ENCODE results near the gene OXER1. TPM values are rescaled to one million over a fixed set of nuclear protein-coding genes. Genes with fewer than 3 reads are reported as not detected.

The OXER1 gene
- total and polyA plus RNA-seq, 5 donors from 2014 or later, result 0.09 TPM; not detected in 4

GRCh38 chr2:42767080-42767898 is 3.4 kb upstream of the OXER1 start:
- peaks cover 4% of the 10 kb centered on the region for H3K36me3 Mint-ChIP-seq
- no peak for DNase-seq
- H3K4me1 Mint-ChIP-seq, result no peaks in the 10 kb centered on the region
- no peak overlapping the region for H3K27ac Mint-ChIP-seq
- Histone ChIP-seq H3K4me3 (ENCODE audit: low read depth, low read length) (no peak overlapping the region), H3K4me1 (ENCODE audit: control insufficient read depth, insufficient read depth, low read length, poor library complexity, severe bottlenecking) (no peaks in the 10 kb centered on the region), H3K9me3 (ENCODE audit: control insufficient read depth in 2 of 2, low read length in 2 of 2) (no peaks in the 10 kb centered on the region), H3K27ac (ENCODE audit: insufficient read depth, low read length, poor library complexity, severe bottlenecking) (no peak overlapping the region), H3K36me3 (ENCODE audit: control insufficient read depth, insufficient read depth, low read length) (no peaks in the 10 kb centered on the region), H3K27me3 (ENCODE audit: control insufficient read depth, insufficient read depth, low read length) (no peaks in the 10 kb centered on the region)
- no peak overlapping the region for H3K4me3 Mint-ChIP-seq
- H3K9me3 Mint-ChIP-seq, result peaks cover 0 to 2% (median 0%) of the 10 kb centered on the region in 7 donors
- ATAC-seq (ENCODE audit: low read depth in 2 of 2), result no peak
- no peaks in the 10 kb centered on the region for H3K27me3 Mint-ChIP-seq

GRCh38 chr2:42765686-42766085 is 1.8 kb upstream of the OXER1 start:
- ATAC-seq (ENCODE audit: low read depth in 2 of 2) (no peak), DNase-seq (no peak)
- Mint-ChIP-seq H3K27me3 (no peaks in the 10 kb centered on the region), H3K27ac (peak overlapping the region in 1 of 3 donors; percentile 28), H3K4me1 (no peaks in the 10 kb centered on the region), H3K36me3 (peaks cover 8% of the 10 kb centered on the region), H3K9me3 (peaks cover 0 to 2% (median 0%) of the 10 kb centered on the region in 7 donors), H3K4me3 (no peak overlapping the region)
- H3K9me3 ChIP-seq (ENCODE audit: control insufficient read depth in 2 of 2, low read length in 2 of 2), result no peaks in the 10 kb centered on the region
- no peaks in the 10 kb centered on the region for H3K27me3 ChIP-seq (ENCODE audit: control insufficient read depth, insufficient read depth, low read length)
- no peaks in the 10 kb centered on the region for H3K4me1 ChIP-seq (ENCODE audit: control insufficient read depth, insufficient read depth, low read length, poor library complexity, severe bottlenecking)
- H3K36me3 ChIP-seq (ENCODE audit: control insufficient read depth, insufficient read depth, low read length), result no peaks in the 10 kb centered on the region
- no peak overlapping the region for H3K27ac ChIP-seq (ENCODE audit: insufficient read depth, low read length, poor library complexity, severe bottlenecking)
- no peak overlapping the region for H3K4me3 ChIP-seq (ENCODE audit: low read depth, low read length)

- peaks cover 0 to 2% (median 0%) of the 10 kb centered on the region in 7 donors for H3K9me3 Mint-ChIP-seq
- H3K9me3 ChIP-seq (ENCODE audit: control insufficient read depth in 2 of 2, low read length in 2 of 2), result no peaks in the 10 kb centered on the region
- DNase-seq, result no peak
- H3K4me3 ChIP-seq (ENCODE audit: low read depth, low read length), result no peak overlapping the region
- H3K27ac ChIP-seq (ENCODE audit: insufficient read depth, low read length, poor library complexity, severe bottlenecking), result no peak overlapping the region
- no peak overlapping the region for H3K4me3 Mint-ChIP-seq
- H3K4me1 ChIP-seq (ENCODE audit: control insufficient read depth, insufficient read depth, low read length, poor library complexity, severe bottlenecking), result no peaks in the 10 kb centered on the region
- H3K4me1 Mint-ChIP-seq, result no peaks in the 10 kb centered on the region
- H3K36me3 Mint-ChIP-seq, result peaks cover 8% of the 10 kb centered on the region
- no peak overlapping the region for H3K27ac Mint-ChIP-seq
- H3K27me3 Mint-ChIP-seq, result no peaks in the 10 kb centered on the region
- H3K36me3 ChIP-seq (ENCODE audit: control insufficient read depth, insufficient read depth, low read length), result no peaks in the 10 kb centered on the region
- ATAC-seq (ENCODE audit: low read depth in 2 of 2), result no peak
- H3K27me3 ChIP-seq (ENCODE audit: control insufficient read depth, insufficient read depth, low read length), result no peaks in the 10 kb centered on the region
These were observed 966 bp upstream of the OXER1 start for GRCh38 chr2:42764901-42765300.

- H3K27ac ChIP-seq (ENCODE audit: insufficient read depth, low read length, poor library complexity, severe bottlenecking), result no peak overlapping the region
- Mint-ChIP-seq H3K27ac (no peak overlapping the region), H3K27me3 (no peaks in the 10 kb centered on the region), H3K36me3 (peaks cover 15% of the 10 kb centered on the region), H3K4me1 (no peaks in the 10 kb centered on the region), H3K4me3 (no peak overlapping the region), H3K9me3 (peaks cover 0 to 2% (median 0%) of the 10 kb centered on the region in 7 donors)
- H3K27me3 ChIP-seq (ENCODE audit: control insufficient read depth, insufficient read depth, low read length), result no peaks in the 10 kb centered on the region
- ATAC-seq (ENCODE audit: low read depth in 2 of 2), result no peak
- H3K9me3 ChIP-seq (ENCODE audit: control insufficient read depth in 2 of 2, low read length in 2 of 2), result no peaks in the 10 kb centered on the region
- no peaks in the 10 kb centered on the region for H3K36me3 ChIP-seq (ENCODE audit: control insufficient read depth, insufficient read depth, low read length)
- H3K4me3 ChIP-seq (ENCODE audit: low read depth, low read length), result no peak overlapping the region
- H3K4me1 ChIP-seq (ENCODE audit: control insufficient read depth, insufficient read depth, low read length, poor library complexity, severe bottlenecking), result no peaks in the 10 kb centered on the region
- DNase-seq, result no peak
These were observed 821 bp downstream of the OXER1 start for GRCh38 chr2:42762823-42763804.

GRCh38 chr2:42762155-42762554 is 1.8 kb downstream of the OXER1 start:
- Histone ChIP-seq H3K9me3 (ENCODE audit: control insufficient read depth in 2 of 2, low read length in 2 of 2) (no peaks in the 10 kb centered on the region), H3K4me1 (ENCODE audit: control insufficient read depth, insufficient read depth, low read length, poor library complexity, severe bottlenecking) (no peaks in the 10 kb centered on the region), H3K4me3 (ENCODE audit: low read depth, low read length) (no peak overlapping the region), H3K27ac (ENCODE audit: insufficient read depth, low read length, poor library complexity, severe bottlenecking) (no peak overlapping the region), H3K36me3 (ENCODE audit: control insufficient read depth, insufficient read depth, low read length) (no peaks in the 10 kb centered on the region), H3K27me3 (ENCODE audit: control insufficient read depth, insufficient read depth, low read length) (no peaks in the 10 kb centered on the region)
- Mint-ChIP-seq H3K27ac (no peak overlapping the region), H3K27me3 (no peaks in the 10 kb centered on the region), H3K9me3 (peaks cover 0 to 2% (median 0%) of the 10 kb centered on the region in 7 donors), H3K36me3 (peaks cover 17% of the 10 kb centered on the region), H3K4me1 (no peaks in the 10 kb centered on the region), H3K4me3 (no peak overlapping the region)
- DNase-seq (no peak), ATAC-seq (ENCODE audit: low read depth in 2 of 2) (no peak)

- Mint-ChIP-seq H3K9me3 (peaks cover 0 to 2% (median 0%) of the 10 kb centered on the region in 7 donors), H3K27ac (peak overlapping the region in 1 of 3 donors; percentile 79), H3K27me3 (no peaks in the 10 kb centered on the region), H3K36me3 (peaks cover 17% of the 10 kb centered on the region), H3K4me1 (no peaks in the 10 kb centered on the region), H3K4me3 (no peak overlapping the region)
- ATAC-seq (ENCODE audit: low read depth in 2 of 2) (no peak), DNase-seq (no peak)
- Histone ChIP-seq H3K4me3 (ENCODE audit: low read depth, low read length) (no peak overlapping the region), H3K27ac (ENCODE audit: insufficient read depth, low read length, poor library complexity, severe bottlenecking) (no peak overlapping the region), H3K27me3 (ENCODE audit: control insufficient read depth, insufficient read depth, low read length) (no peaks in the 10 kb centered on the region), H3K36me3 (ENCODE audit: control insufficient read depth, insufficient read depth, low read length) (no peaks in the 10 kb centered on the region), H3K4me1 (ENCODE audit: control insufficient read depth, insufficient read depth, low read length, poor library complexity, severe bottlenecking) (no peaks in the 10 kb centered on the region), H3K9me3 (ENCODE audit: control insufficient read depth in 2 of 2, low read length in 2 of 2) (no peaks in the 10 kb centered on the region)
These were observed 2.4 kb downstream of the OXER1 start for GRCh38 chr2:42761554-42761953.

GRCh38 chr2:42758751-42759150 is 5.2 kb downstream of the OXER1 start:
- Mint-ChIP-seq H3K36me3 (peaks cover 23% of the 10 kb centered on the region), H3K9me3 (peaks cover 0 to 3% (median 0%) of the 10 kb centered on the region in 7 donors), H3K4me3 (no peak overlapping the region), H3K27me3 (no peaks in the 10 kb centered on the region), H3K27ac (no peak overlapping the region), H3K4me1 (no peaks in the 10 kb centered on the region)
- no peaks in the 10 kb centered on the region for H3K4me1 ChIP-seq (ENCODE audit: control insufficient read depth, insufficient read depth, low read length, poor library complexity, severe bottlenecking)
- DNase-seq, result no peak
- no peaks in the 10 kb centered on the region for H3K9me3 ChIP-seq (ENCODE audit: control insufficient read depth in 2 of 2, low read length in 2 of 2)
- no peak for ATAC-seq (ENCODE audit: low read depth in 2 of 2)
- no peak overlapping the region for H3K4me3 ChIP-seq (ENCODE audit: low read depth, low read length)
- H3K27ac ChIP-seq (ENCODE audit: insufficient read depth, low read length, poor library complexity, severe bottlenecking), result no peak overlapping the region
- no peaks in the 10 kb centered on the region for H3K36me3 ChIP-seq (ENCODE audit: control insufficient read depth, insufficient read depth, low read length)
- H3K27me3 ChIP-seq (ENCODE audit: control insufficient read depth, insufficient read depth, low read length), result no peaks in the 10 kb centered on the region
